T-cell (primary cell): ENCODE results near the gene BAIAP2. TPM values are rescaled to one million over a fixed set of nuclear protein-coding genes. Genes with fewer than 3 reads are reported as not detected.

ENCODE experiments used
- ATAC-seq, 4 experiments: fragments of 200-7000 bp in 3 of 4; fragments of 150-1000 bp in 1 of 4; cut with Tn5 transposase; replicated peaks in 1 of 4; 1 replicate in 3 of 4; 2 replicates in 1 of 4; pipeline ENCODE4 v1.10.0; 2021; ENCODE audit warnings: moderate library complexity in 3 of 4, mild to moderate bottlenecking in 2 of 4, moderate number of reproducible peaks in 1 of 4
- CTCF ChIA-PET, 2 donors: fragments of 300-600 bp; sonication (Branson Sonifier 250); formaldehyde crosslinking; loops; one replicate each; lab custom pipeline; 2022; ENCODE audit warnings: antibody characterized with exemption in 2 of 2; lab: Charles Lee
- POLR2A ChIA-PET, 2 donors: fragments of 300-600 bp; sonication (Branson Sonifier 250); formaldehyde crosslinking; loops; one replicate each; lab custom pipeline; 2022; ENCODE audit warnings: antibody characterized with exemption in 2 of 2; lab: Charles Lee
- DNase-seq, 35 experiments: peaks; one replicate each; pipeline versions ENCODE4 v3.0.0 to v3.0.0-alpha.2; 2013 to 2023
- H3K27ac ChIP-seq: one replicate; pipeline ENCODE4 v1.5.1; 2013; ENCODE audit warnings: low read length
- H3K27me3 ChIP-seq, 2 experiments: replicated peaks in 1 of 2; 1 replicate in 1 of 2; 2 replicates in 1 of 2; pipeline versions ENCODE4 v1.6.1 to v1.7.0; 2013; ENCODE audit warnings: low read length in 1 of 2, mixed read lengths in 1 of 2; ENCODE audit not compliant: control insufficient read depth in 2 of 2, insufficient read depth in 2 of 2; ENCODE audit errors: extremely low read depth in 1 of 2
- H3K36me3 ChIP-seq, 2 donors: 1 replicate in 1 of 2; 2 replicates in 1 of 2; pipeline versions ENCODE4 v1.6.1 to v1.7.0; 2013; ENCODE audit warnings: low read length in 1 of 2; ENCODE audit not compliant: control insufficient read depth in 2 of 2, insufficient read depth in 1 of 2; ENCODE audit errors: extremely low read depth in 1 of 2
- H3K4me1 ChIP-seq, 2 experiments: 1 replicate in 1 of 2; 2 replicates in 1 of 2; pipeline versions ENCODE4 v1.6.1 to v1.7.0; 2013; ENCODE audit warnings: low read length in 2 of 2, mixed read lengths in 1 of 2; ENCODE audit not compliant: insufficient read depth in 2 of 2, control insufficient read depth in 1 of 2; ENCODE audit errors: extremely low read depth in 1 of 2
- H3K4me3 ChIP-seq, 2 donors: 1 replicate in 1 of 2; 2 replicates in 1 of 2; pipeline versions ENCODE4 v1.5.1 to v1.7.0; 2013; ENCODE audit warnings: mild to moderate bottlenecking in 2 of 2, low read length in 1 of 2, moderate library complexity in 1 of 2; ENCODE audit not compliant: control insufficient read depth in 1 of 2; ENCODE audit errors: extremely low read depth in 1 of 2
- H3K9me3 ChIP-seq: 2 replicates; pipeline ENCODE4 v1.7.0; 2013
- H3K27ac Mint-ChIP-seq, 2 donors: one replicate each; pipeline ENCODE4 v1.8.0; 2020 to 2021; ENCODE audit warnings: mild to moderate bottlenecking in 2 of 2, mixed read lengths in 2 of 2
- H3K27me3 Mint-ChIP-seq, 2 donors: one replicate each; pipeline ENCODE4 v1.8.0; 2021 to 2022; ENCODE audit warnings: mixed read lengths in 2 of 2
- H3K36me3 Mint-ChIP-seq: one replicate; pipeline ENCODE4 v1.8.0; 2021; ENCODE audit warnings: mixed read lengths
- H3K4me1 Mint-ChIP-seq, 3 donors: one replicate each; pipeline ENCODE4 v1.8.0; 2020 to 2022; ENCODE audit warnings: mixed read lengths in 3 of 3, mild to moderate bottlenecking in 1 of 3
- H3K4me3 Mint-ChIP-seq, 3 donors: one replicate each; pipeline ENCODE4 v1.8.0; 2020 to 2022; ENCODE audit warnings: mild to moderate bottlenecking in 3 of 3, mixed read lengths in 3 of 3, moderate library complexity in 3 of 3
- H3K9me3 Mint-ChIP-seq, 3 donors: one replicate each; pipeline ENCODE4 v1.8.0; 2020 to 2022; ENCODE audit warnings: mixed read lengths in 3 of 3
- WGBS: methylation state at CpG from one replicate; pipeline ENCODE4 v1.1.5; 2013; ENCODE audit warnings: missing lambda C conversion rate; ENCODE audit not compliant: insufficient coverage; 5-methylcytosine and 5-hydroxymethylcytosine counted together
- total RNA-seq, 35 experiments: library from RNA in 6 of 35; stranded (reverse) in 6 of 35; fragments of 120-200 nt in 1 of 35; gene quantifications; one replicate each; pipeline versions ENCODE4 v1.2.1 to v1.2.4 and lab custom pipeline; 2013 to 2026

The BAIAP2 gene
- total RNA-seq, 5 donors from 2014 or later (not counting 1 experiment from before 2014, with no cell fraction given): 6.3 to 12.0 (median 10.1) TPM

- ATAC-seq: no peak
These were observed 57.0 kb downstream of the BAIAP2 start for GRCh38 chr17:81091774-81092517.

DNA sequence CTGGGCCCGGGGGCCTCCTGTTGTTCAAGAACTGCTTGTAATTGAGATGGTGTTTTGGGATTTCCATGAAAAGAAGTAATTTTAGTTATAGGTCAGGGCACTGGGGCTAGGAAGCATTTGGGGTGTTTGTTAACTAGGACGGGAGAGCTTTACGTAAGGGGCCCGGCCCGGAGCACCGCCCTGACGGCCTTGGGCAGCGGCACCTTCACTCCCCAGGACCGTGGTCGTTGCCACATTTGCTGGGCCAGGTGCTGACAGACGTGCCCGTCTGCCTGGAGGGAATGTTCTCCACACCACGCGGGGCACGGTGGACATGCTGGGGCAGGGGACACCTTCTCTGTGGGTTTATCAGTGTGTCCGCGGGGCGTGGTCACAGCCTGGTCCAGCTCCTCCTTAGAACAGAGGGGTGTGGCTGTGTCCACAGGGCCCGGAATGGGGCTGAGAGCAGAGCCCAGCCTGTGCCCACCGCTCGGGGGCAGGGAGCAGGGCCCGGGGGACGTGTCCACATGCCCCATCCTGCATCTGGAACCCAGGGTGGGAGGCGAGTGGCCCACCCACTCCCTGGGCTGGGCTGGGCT lies 57.7 kb downstream of the BAIAP2 start:
- Histone ChIP-seq H3K4me1 (peaks cover 24 to 64% of the 10 kb centered on the region in 2 experiments), H3K9me3 (no peaks in the 10 kb centered on the region), H3K36me3 (peaks cover 0 to 4% of the 10 kb centered on the region in 2 donors), H3K27ac (no peak overlapping the region), H3K4me3 (no peak overlapping the region), H3K27me3 (peaks cover 0 to 7% of the 10 kb centered on the region in 2 experiments)
- CTCF ChIA-PET: no interaction called here
- POLR2A ChIA-PET: no interaction called here
- H3K9me3 Mint-ChIP-seq: no peaks in the 10 kb centered on the region
- 94% methylated on average over 18 of the region's 24 CpGs for WGBS
- H3K4me1 Mint-ChIP-seq: peaks cover 11 to 52% (median 51%) of the 10 kb centered on the region in 3 donors
- DNase-seq (no peak), ATAC-seq (no peak)
- no peak overlapping the region for H3K4me3 Mint-ChIP-seq
- H3K27ac Mint-ChIP-seq: no peak overlapping the region
- H3K36me3 Mint-ChIP-seq: no peaks in the 10 kb centered on the region
- H3K27me3 Mint-ChIP-seq: no peaks in the 10 kb centered on the region

More at GRCh38 chr17:81091774-81092517, 57.0 kb downstream of the BAIAP2 start:
- Mint-ChIP-seq H3K27me3 (no peaks in the 10 kb centered on the region), H3K9me3 (no peaks in the 10 kb centered on the region), H3K4me3 (no peak overlapping the region), H3K27ac (no peak overlapping the region), H3K36me3 (no peaks in the 10 kb centered on the region), H3K4me1 (peaks cover 11 to 51% (median 49%) of the 10 kb centered on the region in 3 donors)
- peaks cover 0 to 4% of the 10 kb centered on the region in 2 donors for H3K36me3 ChIP-seq
- H3K27me3 ChIP-seq: peaks cover 0 to 5% of the 10 kb centered on the region in 2 experiments
- H3K4me3 ChIP-seq: no peak overlapping the region
- H3K4me1 ChIP-seq: peaks cover 21 to 64% of the 10 kb centered on the region in 2 experiments
- CTCF ChIA-PET: no interaction called here
- H3K9me3 ChIP-seq: no peaks in the 10 kb centered on the region
- WGBS: 87% methylated on average over 22 of the region's 23 CpGs
- no peak overlapping the region for H3K27ac ChIP-seq
- no peak for DNase-seq
- POLR2A ChIA-PET: no interaction called here

DNA sequence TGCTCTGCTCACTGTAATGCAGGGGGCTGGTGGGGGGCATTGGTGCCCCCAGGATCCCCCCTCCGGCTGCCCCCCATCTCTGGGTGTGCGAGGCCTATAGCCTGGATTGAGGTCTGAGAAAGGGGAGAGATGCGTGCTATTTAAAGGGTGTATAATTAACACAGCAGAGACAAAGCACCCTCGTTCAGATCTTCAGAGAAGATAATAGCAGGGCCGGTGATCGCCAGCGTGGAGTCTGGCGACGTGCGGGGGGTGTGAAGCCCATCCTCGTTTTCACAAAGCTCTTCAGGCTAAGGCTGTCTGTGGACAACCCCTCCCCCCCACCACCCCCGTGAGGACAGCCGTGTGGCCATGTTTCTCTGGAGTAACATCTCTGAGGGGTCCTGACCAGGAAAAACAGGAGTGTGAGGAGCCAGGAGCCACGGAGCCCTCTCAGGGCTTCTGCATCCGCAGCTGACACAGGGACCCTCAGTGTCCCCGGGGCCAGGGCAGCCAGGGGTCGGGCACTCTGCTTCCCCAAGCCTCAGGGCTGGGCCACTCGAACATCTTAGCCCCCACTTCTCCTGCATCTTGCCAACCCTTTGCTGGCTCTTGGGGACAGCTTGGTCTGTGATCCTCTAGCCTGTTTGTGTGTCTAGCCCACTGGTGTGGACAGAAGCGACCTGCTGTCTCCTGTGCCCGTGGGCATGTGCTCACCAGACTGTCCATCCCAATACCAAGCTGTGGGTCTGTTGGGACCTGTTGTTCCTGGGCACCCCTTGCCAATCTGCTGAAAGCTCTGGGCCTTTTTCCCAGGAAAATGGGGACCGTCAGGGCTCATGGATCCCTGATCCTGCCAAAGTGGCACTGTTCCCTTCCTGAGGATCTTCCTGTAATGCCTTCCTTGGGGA lies 58.9 kb downstream of the BAIAP2 start:
- H3K9me3 Mint-ChIP-seq: no peaks in the 10 kb centered on the region
- H3K4me1 Mint-ChIP-seq: peaks cover 11 to 57% (median 45%) of the 10 kb centered on the region in 3 donors
- no peaks in the 10 kb centered on the region for H3K36me3 Mint-ChIP-seq
- no peak for ATAC-seq
- H3K4me3 Mint-ChIP-seq: peak overlapping the region in 1 of 3 donors; percentile 56
- H3K27me3 ChIP-seq: peaks cover 0 to 12% of the 10 kb centered on the region in 2 experiments
- no peaks in the 10 kb centered on the region for H3K9me3 ChIP-seq
- no peaks in the 10 kb centered on the region for H3K27me3 Mint-ChIP-seq
- peaks cover 0 to 1% of the 10 kb centered on the region in 2 donors for H3K36me3 ChIP-seq
- WGBS: 80% methylated on average over 16 of the region's 21 CpGs
- ChIA-PET POLR2A (no interaction called here), CTCF (no interaction called here)
- peak overlapping the region; percentile 87 for H3K27ac ChIP-seq
- DNase-seq: no peak
- no peak overlapping the region for H3K4me3 ChIP-seq
- peaks cover 25 to 75% of the 10 kb centered on the region in 2 experiments for H3K4me1 ChIP-seq
- peak overlapping the region; percentile 41 to 84 for H3K27ac Mint-ChIP-seq

- Mint-ChIP-seq H3K27me3 (no peaks in the 10 kb centered on the region), H3K27ac (peak overlapping the region; percentile 77 to 84), H3K9me3 (no peaks in the 10 kb centered on the region), H3K4me1 (peaks cover 11 to 59% (median 47%) of the 10 kb centered on the region in 3 donors), H3K4me3 (peak overlapping the region; percentile 28 to 58 (median 56)), H3K36me3 (no peaks in the 10 kb centered on the region)
- ATAC-seq (peak; percentile 90 to 95 (median 92)), DNase-seq (peak; percentile 61 to 98 (median 85))
- H3K27ac ChIP-seq: peak overlapping the region; percentile 87
- H3K36me3 ChIP-seq: no peaks in the 10 kb centered on the region
- peaks cover 25 to 72% of the 10 kb centered on the region in 2 experiments for H3K4me1 ChIP-seq
- POLR2A ChIA-PET: no interaction called here
- H3K9me3 ChIP-seq: no peaks in the 10 kb centered on the region
- CTCF ChIA-PET: interaction anchor here in 1 of 2 donors (0.6 kb wide), 1 partner anchor 403 kb away, joined by 3 read pairs; no protein-coding TSS in a partner anchor
- H3K27me3 ChIP-seq: peaks cover 0 to 12% of the 10 kb centered on the region in 2 experiments
- 46% methylated on average over 25 of the region's 33 CpGs for WGBS
- peak overlapping the region in 1 of 2 donors; percentile 30 for H3K4me3 ChIP-seq
These were observed 59.8 kb downstream of the BAIAP2 start for GRCh38 chr17:81094509-81095382.

DNA sequence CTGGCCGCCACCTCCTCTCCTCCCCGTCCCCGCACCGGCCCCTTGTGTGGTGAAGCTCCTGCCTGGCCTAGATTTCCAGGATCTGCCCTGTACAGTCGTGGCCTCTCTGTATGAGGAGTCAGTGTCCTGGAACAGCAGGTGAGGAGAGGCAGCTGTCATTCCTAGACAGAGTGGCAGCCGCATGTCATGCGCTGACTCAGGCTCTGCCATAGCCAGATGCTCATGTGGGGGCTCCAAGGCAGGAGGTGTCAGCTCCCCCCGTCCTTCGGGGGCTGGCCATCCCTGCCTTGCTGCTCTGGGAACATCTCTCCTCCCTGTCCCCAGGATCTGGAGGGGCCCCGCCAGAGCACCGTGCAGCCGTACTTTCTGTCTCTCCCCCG lies 60.4 kb downstream of the BAIAP2 start:
- Histone ChIP-seq H3K27me3 (peaks cover 0 to 14% of the 10 kb centered on the region in 2 experiments), H3K9me3 (no peaks in the 10 kb centered on the region), H3K4me3 (peak overlapping the region; percentile 12 to 30), H3K36me3 (no peaks in the 10 kb centered on the region), H3K4me1 (peaks cover 22 to 66% of the 10 kb centered on the region in 2 experiments), H3K27ac (peak overlapping the region; percentile 87)
- ChIA-PET POLR2A (no interaction called here), CTCF (no interaction called here)
- H3K4me1 Mint-ChIP-seq: peaks cover 11 to 57% (median 44%) of the 10 kb centered on the region in 3 donors
- H3K27me3 Mint-ChIP-seq: no peaks in the 10 kb centered on the region
- 48% methylated on average over 4 of the region's 13 CpGs for WGBS
- H3K9me3 Mint-ChIP-seq: no peaks in the 10 kb centered on the region
- H3K27ac Mint-ChIP-seq: peak overlapping the region; percentile 77
- no peaks in the 10 kb centered on the region for H3K36me3 Mint-ChIP-seq
- peak overlapping the region in 2 of 3 donors; percentile 56 to 58 for H3K4me3 Mint-ChIP-seq
- peak in 2 of 4 experiments; percentile 16 to 25 for ATAC-seq
- DNase-seq: peak in 6 of 35 experiments; percentile 14 to 54 (median 38)
